ENCODE results near the gene SRC.

DNA sequence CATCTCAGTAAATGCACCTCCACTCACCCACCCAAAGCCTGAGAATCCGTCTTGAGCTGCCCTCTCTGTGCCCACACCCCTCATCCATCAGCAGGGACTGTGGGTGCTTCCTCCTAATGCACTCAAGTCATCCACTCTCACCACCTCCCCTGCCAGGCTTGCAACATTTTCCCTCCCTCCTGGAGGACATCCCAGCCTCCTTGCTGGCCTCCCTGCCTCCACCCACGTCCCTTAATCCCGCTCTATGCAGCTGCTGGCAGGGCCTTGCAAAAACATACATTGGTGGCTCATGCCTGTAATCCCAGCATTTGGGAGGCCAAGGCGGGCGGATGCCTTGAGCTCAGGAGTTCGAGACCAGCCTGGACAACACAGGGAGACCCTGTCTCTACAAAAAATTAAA lies 15.6 kb upstream of the SRC start:
- TF ChIP-seq POLR2AphosphoS5 (IDR thresholded peaks at IDR 0.05; ENCODE audit: low read depth), result no peak
- TF ChIP-seq CTCF (conservative IDR thresholded peaks at IDR 0.05; ENCODE audit: low read depth in 2 of 2), result no peak
- no peak for TF ChIP-seq CREB1 (CRISPR knock-in tag; IDR thresholded peaks at IDR 0.05; ENCODE audit: low read depth)
- TF ChIP-seq EZH2phosphoT487 (IDR thresholded peaks at IDR 0.05; ENCODE audit: unreplicated experiment), result no peak
- no peak for TF ChIP-seq EZH2 (IDR thresholded peaks at IDR 0.05; ENCODE audit: low read depth, unreplicated experiment)
- TF ChIP-seq REST (IDR thresholded peaks at IDR 0.05; ENCODE audit: unreplicated experiment), result no peak
- no peak for TF ChIP-seq ETS1 (IDR thresholded peaks at IDR 0.05)
